Cardiac muscle cell (in vitro differentiated cells and primary cell): Measurements from ENCODE around the gene SGMS1. TPM values are rescaled to one million over a fixed set of nuclear protein-coding genes. Genes with fewer than 3 reads are reported as not detected.

Source experiments
- DNase-seq, 2 donors: peaks; one replicate each; pipeline versions ENCODE4 v3.0.0 to v3.0.0-alpha.2; 2010 to 2017; ENCODE audit warnings: low read depth in 1 of 2, low spot score in 1 of 2
- H3K27ac ChIP-seq: fragments of 200-600 bp; sonication (generic); 2 replicates; pipeline ENCODE4 v1.5.1; 2016
- H3K27me3 ChIP-seq: fragments of 200-600 bp; sonication (generic); 2 replicates; pipeline ENCODE4 v1.6.0; 2016; ENCODE audit warnings: control low read depth
- H3K36me3 ChIP-seq: fragments of 200-600 bp; sonication (generic); 2 replicates; pipeline ENCODE4 v1.5.1; 2016; ENCODE audit warnings: control low read depth
- H3K4me1 ChIP-seq: fragments of 200-600 bp; sonication (generic); 2 replicates; pipeline ENCODE4 v1.8.1; 2017; ENCODE audit warnings: low read depth, mild to moderate bottlenecking, mixed run types
- H3K4me3 ChIP-seq: fragments of 200-600 bp; sonication (generic); 2 replicates; pipeline ENCODE4 v1.5.1; 2016; ENCODE audit warnings: mild to moderate bottlenecking
- H3K9me3 ChIP-seq: fragments of 200-600 bp; sonication (generic); 2 replicates; pipeline ENCODE4 v1.5.1; 2017; ENCODE audit warnings: low read depth, mild to moderate bottlenecking, control low read depth
- polyA plus RNA-seq: library from polyadenylated mRNA; unstranded; fragments of >200 nt; fragmentation: Nextera tagmentation; extraction: Ambion mirVana; gene quantifications from 2 replicates; pipeline ENCODE4 v1.2.1, GENCODE V29; 2016
- total RNA-seq: library from RNA; depleted of rRNA; stranded (reverse); fragments of >200 nt; gene quantifications from 2 replicates; pipeline ENCODE4 v1.2.3, GENCODE V29; 2016
- TF ChIP-seq, protein P1 (sequence below): IDR thresholded peaks from 2 replicates; pipeline ENCODE4 v1.5.1; 2012; ENCODE audit warnings: low read depth, mild to moderate bottlenecking, low read length

Gene SGMS1
- total and polyA plus RNA-seq, 2 experiments from 2014 or later: 12.1 to 41.6 TPM

DNA sequence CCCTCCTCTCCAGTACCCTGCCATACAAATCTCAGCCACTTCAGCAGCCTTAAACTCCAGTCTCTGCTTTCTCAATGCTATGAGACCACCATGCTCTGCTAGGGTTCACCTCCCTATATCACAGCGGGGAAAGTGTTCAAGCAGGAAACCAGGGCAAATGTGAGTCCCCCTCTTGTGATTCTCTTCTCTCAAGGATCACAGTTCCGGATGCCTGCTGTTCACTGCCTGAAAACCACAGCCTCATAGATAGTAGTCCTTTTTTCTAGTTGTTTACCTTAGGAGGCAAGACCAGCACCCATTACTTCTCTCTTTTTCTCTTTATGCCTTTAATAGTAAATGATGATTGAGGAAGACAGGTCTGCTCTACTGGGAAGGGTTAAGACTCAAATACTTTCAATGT, 100.8 kb downstream of the SGMS1 start:
- peaks cover 48% of the 10 kb centered on the region for H3K27me3 ChIP-seq
- TF ChIP-seq, protein P1, sequence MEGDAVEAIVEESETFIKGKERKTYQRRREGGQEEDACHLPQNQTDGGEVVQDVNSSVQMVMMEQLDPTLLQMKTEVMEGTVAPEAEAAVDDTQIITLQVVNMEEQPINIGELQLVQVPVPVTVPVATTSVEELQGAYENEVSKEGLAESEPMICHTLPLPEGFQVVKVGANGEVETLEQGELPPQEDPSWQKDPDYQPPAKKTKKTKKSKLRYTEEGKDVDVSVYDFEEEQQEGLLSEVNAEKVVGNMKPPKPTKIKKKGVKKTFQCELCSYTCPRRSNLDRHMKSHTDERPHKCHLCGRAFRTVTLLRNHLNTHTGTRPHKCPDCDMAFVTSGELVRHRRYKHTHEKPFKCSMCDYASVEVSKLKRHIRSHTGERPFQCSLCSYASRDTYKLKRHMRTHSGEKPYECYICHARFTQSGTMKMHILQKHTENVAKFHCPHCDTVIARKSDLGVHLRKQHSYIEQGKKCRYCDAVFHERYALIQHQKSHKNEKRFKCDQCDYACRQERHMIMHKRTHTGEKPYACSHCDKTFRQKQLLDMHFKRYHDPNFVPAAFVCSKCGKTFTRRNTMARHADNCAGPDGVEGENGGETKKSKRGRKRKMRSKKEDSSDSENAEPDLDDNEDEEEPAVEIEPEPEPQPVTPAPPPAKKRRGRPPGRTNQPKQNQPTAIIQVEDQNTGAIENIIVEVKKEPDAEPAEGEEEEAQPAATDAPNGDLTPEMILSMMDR: no peak
- DNase-seq: no peak

DNA sequence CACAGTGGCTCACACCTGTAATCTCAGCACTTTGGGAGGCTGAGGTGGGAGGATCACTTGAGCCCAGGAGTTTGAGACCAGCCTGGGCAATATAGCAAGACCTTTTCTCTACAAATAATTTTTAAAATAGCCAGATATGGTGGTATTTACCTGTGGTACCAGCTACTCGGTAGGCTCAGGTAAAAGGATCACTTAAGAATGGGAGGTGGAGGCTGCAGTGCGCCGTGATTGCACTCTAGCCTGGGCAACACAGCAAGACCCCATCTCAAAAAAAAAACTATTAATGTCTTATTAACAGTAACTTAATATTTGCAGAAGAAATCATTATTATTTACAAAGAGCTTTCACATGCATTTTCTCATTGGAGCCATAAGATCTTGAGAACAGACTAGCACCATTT, 103.6 kb downstream of the SGMS1 start:
- DNase-seq: no peak
- Histone ChIP-seq H3K4me3 (no peak overlapping the region), H3K4me1 (peaks cover 5% of the 10 kb centered on the region), H3K27ac (no peak overlapping the region), H3K36me3 (no peaks in the 10 kb centered on the region), H3K27me3 (peaks cover 66% of the 10 kb centered on the region), H3K9me3 (no peaks in the 10 kb centered on the region)
- TF ChIP-seq, protein P1: no peak

More for the DNA sequence above, 100.8 kb downstream of the SGMS1 start:
- Histone ChIP-seq H3K4me1 (peaks cover 10% of the 10 kb centered on the region), H3K36me3 (no peaks in the 10 kb centered on the region), H3K4me3 (no peak overlapping the region), H3K9me3 (no peaks in the 10 kb centered on the region), H3K27ac (no peak overlapping the region)

DNA sequence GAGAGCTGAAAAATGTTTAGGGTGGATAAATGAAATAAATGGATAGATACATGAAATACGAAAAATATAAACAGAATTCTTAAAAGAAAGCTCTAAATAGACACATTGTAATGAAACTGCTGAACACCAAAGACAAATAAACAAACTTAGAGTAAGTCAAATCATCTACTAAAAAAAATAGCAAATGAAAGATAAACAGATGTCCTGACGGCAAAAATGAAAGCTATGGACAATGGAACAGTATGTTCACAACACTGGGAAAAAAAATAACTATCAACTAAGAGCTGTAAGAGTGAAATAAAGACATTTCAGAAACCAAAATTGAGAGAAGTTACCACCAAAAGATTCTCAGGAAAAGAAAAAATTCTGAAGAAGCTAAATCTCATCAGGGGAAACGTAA, 106.1 kb downstream of the SGMS1 start:
- TF ChIP-seq, protein P1: no peak
- Histone ChIP-seq H3K9me3 (no peaks in the 10 kb centered on the region), H3K4me1 (no peaks in the 10 kb centered on the region), H3K27ac (no peak overlapping the region), H3K36me3 (no peaks in the 10 kb centered on the region), H3K4me3 (no peak overlapping the region), H3K27me3 (peaks cover 57% of the 10 kb centered on the region)
- DNase-seq: no peak

DNA sequence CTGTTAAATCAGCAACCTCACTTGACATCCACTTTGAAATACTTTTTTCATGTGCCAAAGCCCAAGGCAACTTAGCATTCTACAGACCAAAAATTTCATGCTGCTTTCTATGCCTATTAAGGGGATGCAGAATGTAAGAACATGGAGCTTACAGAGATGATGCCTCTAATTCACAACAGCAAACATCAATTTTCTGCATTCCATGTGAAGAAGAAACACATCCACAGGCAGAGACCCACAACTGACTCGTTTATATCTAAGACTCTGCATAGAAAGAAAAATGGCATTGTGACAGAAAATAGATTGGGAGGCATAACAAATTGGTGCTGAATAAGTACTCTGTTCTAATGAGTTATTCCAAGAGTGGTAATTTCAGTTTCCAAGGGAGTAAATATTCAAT, 107.6 kb downstream of the SGMS1 start:
- H3K9me3 ChIP-seq: no peaks in the 10 kb centered on the region
- DNase-seq: no peak
- peaks cover 53% of the 10 kb centered on the region for H3K27me3 ChIP-seq
- no peaks in the 10 kb centered on the region for H3K4me1 ChIP-seq
- no peak overlapping the region for H3K4me3 ChIP-seq
- H3K27ac ChIP-seq: no peak overlapping the region
- TF ChIP-seq, protein P1: no peak
- H3K36me3 ChIP-seq: no peaks in the 10 kb centered on the region

DNA sequence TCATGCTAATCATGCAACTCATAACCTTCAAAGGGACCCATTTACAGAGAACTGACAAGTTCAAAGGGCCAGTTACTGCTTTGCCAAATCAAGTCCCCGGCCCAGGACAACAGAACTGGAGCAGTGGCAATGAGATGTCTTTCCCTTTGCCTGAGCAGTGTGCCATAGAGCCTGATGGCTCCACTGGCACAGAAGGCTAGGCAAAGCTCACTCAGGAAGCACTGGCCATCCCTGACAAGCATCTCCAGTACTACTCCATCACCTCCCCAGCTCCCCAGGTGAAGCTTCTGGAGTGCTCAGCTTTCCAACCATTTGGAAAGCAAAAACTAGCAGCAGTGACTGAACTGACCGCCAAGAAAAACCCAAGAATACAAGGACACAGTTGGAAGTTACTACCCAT, 108.3 kb downstream of the SGMS1 start:
- Histone ChIP-seq H3K4me3 (no peak overlapping the region), H3K27me3 (peaks cover 53% of the 10 kb centered on the region), H3K36me3 (no peaks in the 10 kb centered on the region), H3K27ac (no peak overlapping the region), H3K9me3 (no peaks in the 10 kb centered on the region), H3K4me1 (no peaks in the 10 kb centered on the region)
- DNase-seq: no peak
- TF ChIP-seq, protein P1: no peak

DNA sequence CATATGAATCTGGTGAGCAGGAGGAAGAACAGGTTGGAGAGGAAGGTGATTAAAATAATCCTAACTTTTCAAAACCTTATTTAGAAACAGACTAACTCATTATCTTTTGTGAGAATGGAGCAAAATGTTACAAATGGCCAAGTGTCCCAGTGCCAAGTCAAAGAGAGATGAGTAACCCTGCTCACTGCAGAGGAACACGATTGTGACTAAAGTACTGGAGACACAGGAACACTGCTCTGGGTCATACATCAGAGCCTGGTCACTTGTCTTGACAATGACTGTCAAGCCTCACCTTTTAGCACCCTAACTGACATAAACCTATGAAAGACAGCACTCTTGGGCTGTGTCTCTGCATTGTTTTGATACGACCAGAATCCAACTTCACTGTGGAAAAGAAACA, 108.8 kb downstream of the SGMS1 start:
- Histone ChIP-seq H3K27me3 (peaks cover 52% of the 10 kb centered on the region), H3K9me3 (no peaks in the 10 kb centered on the region), H3K4me3 (no peak overlapping the region), H3K36me3 (no peaks in the 10 kb centered on the region), H3K4me1 (no peaks in the 10 kb centered on the region), H3K27ac (no peak overlapping the region)
- TF ChIP-seq, protein P1: no peak
- DNase-seq: no peak
